Breast epithelium (tissue), 4 donors: ENCODE data around the gene MRTFB. TPM values are rescaled to one million over a fixed set of nuclear protein-coding genes. Genes with fewer than 3 reads are reported as not detected.

Experiments
- DNase-seq, 2 donors: peaks; one replicate each; pipeline ENCODE4 v3.0.0-alpha.2; 2019; ENCODE audit warnings: low spot score in 2 of 2
- H3K27ac ChIP-seq, 2 donors: fragments of 200-600 bp; sonication (generic) in 1 of 2; one replicate each; pipeline ENCODE4 v1.5.1; 2016 to 2019; ENCODE audit warnings: mild to moderate bottlenecking in 1 of 2
- H3K27me3 ChIP-seq, 2 donors: fragments of 200-600 bp; sonication (generic) in 1 of 2; one replicate each; pipeline versions ENCODE4 v1.5.1 to v1.6.0; 2017 to 2019; ENCODE audit warnings: control low read depth in 1 of 2, mild to moderate bottlenecking in 1 of 2
- H3K36me3 ChIP-seq: fragments of 200-600 bp; one replicate; pipeline ENCODE4 v1.5.1; 2019
- H3K4me1 ChIP-seq, 2 donors: fragments of 200-600 bp; sonication (generic); one replicate each; pipeline ENCODE4 v1.5.1; 2016 to 2019; ENCODE audit warnings: control low read depth in 1 of 2
- H3K4me3 ChIP-seq, 3 donors: fragments of 200-600 bp; sonication (generic); 1 replicate in 2 of 3; 2 replicates in 1 of 3; pipeline ENCODE4 v1.5.1; 2016 to 2019; ENCODE audit warnings: mild to moderate bottlenecking in 3 of 3, moderate library complexity in 2 of 3
- H3K9me3 ChIP-seq, 2 donors: fragments of 200-600 bp; sonication (generic) in 1 of 2; one replicate each; pipeline ENCODE4 v1.5.1; 2016 to 2019; ENCODE audit warnings: control low read depth in 1 of 2
- CTCF ChIP-seq, 3 donors: fragments of 450-650 bp; IDR thresholded peaks; one replicate each; pipeline ENCODE4 v1.5.1; 2016 to 2017; ENCODE audit warnings: antibody characterized with exemption in 3 of 3, mild to moderate bottlenecking in 3 of 3, moderate library complexity in 3 of 3
- POLR2A ChIP-seq: fragments of 450-650 bp; IDR thresholded peaks from one replicate; pipeline ENCODE4 v1.6.1; 2016; ENCODE audit warnings: antibody characterized with exemption, mild to moderate bottlenecking, moderate library complexity
- POLR2AphosphoS5 ChIP-seq, 3 donors: sonication (generic); formaldehyde crosslinking; IDR thresholded peaks; one replicate each; pipeline ENCODE4 v1.6.1; 2017; ENCODE audit warnings: antibody characterized with exemption in 3 of 3
- intact Hi-C: fragments of 100-400 bp; cut with DNase I; formaldehyde crosslinking; loops from one replicate; pipeline ENCODE4 v1.15.1; 2023; ENCODE audit warnings: low total_unique reads
- total RNA-seq, 3 donors: library from RNA; depleted of rRNA; stranded (reverse); fragments of >200 nt; gene quantifications; one replicate each; pipeline ENCODE4 v1.1.0, GENCODE V29; 2016

The MRTFB gene
- total RNA-seq, 3 donors from 2014 or later, result 49.9 to 115 (median 83.6) TPM

- intact Hi-C loops, result no loop called here
- Histone ChIP-seq H3K36me3 (peaks cover 7% of the 10 kb centered on the region), H3K9me3 (no peaks in the 10 kb centered on the region), H3K4me1 (no peaks in the 10 kb centered on the region), H3K4me3 (no peak overlapping the region), H3K27ac (no peak overlapping the region), H3K27me3 (no peaks in the 10 kb centered on the region)
- DNase-seq, result no peak
- TF ChIP-seq POLR2A (no peak), CTCF (IDR thresholded peaks at IDR 0.05) (no peak), POLR2AphosphoS5 (IDR thresholded peaks at IDR 0.05) (no peak)
Observed at GRCh38 chr16:14215941-14216340, 144.8 kb downstream of the MRTFB start.

GRCh38 chr16:14219983-14220382, 148.9 kb downstream of the MRTFB start:
- intact Hi-C loops, result no loop called here
- Histone ChIP-seq H3K36me3 (peaks cover 7% of the 10 kb centered on the region), H3K4me1 (no peaks in the 10 kb centered on the region), H3K4me3 (no peak overlapping the region), H3K27me3 (no peaks in the 10 kb centered on the region), H3K9me3 (no peaks in the 10 kb centered on the region), H3K27ac (no peak overlapping the region)
- TF ChIP-seq POLR2A (no peak), POLR2AphosphoS5 (IDR thresholded peaks at IDR 0.05) (no peak), CTCF (IDR thresholded peaks at IDR 0.05) (no peak)
- no peak for DNase-seq

GRCh38 chr16:14223632-14224031, 152.5 kb downstream of the MRTFB start:
- intact Hi-C loops, result no loop called here
- no peaks in the 10 kb centered on the region for H3K9me3 ChIP-seq
- no peak overlapping the region for H3K4me3 ChIP-seq
- DNase-seq, result no peak
- H3K27me3 ChIP-seq, result no peaks in the 10 kb centered on the region
- H3K27ac ChIP-seq, result no peak overlapping the region
- no peaks in the 10 kb centered on the region for H3K36me3 ChIP-seq
- H3K4me1 ChIP-seq, result no peaks in the 10 kb centered on the region
- TF ChIP-seq POLR2AphosphoS5 (IDR thresholded peaks at IDR 0.05), result no peak
- no peak for TF ChIP-seq CTCF (IDR thresholded peaks at IDR 0.05)
- no peak for TF ChIP-seq POLR2A

GRCh38 chr16:14225457-14225856, 154.3 kb downstream of the MRTFB start:
- Histone ChIP-seq H3K27ac (no peak overlapping the region), H3K4me1 (no peaks in the 10 kb centered on the region), H3K27me3 (no peaks in the 10 kb centered on the region), H3K36me3 (no peaks in the 10 kb centered on the region), H3K9me3 (no peaks in the 10 kb centered on the region), H3K4me3 (no peak overlapping the region)
- no peak for TF ChIP-seq CTCF (IDR thresholded peaks at IDR 0.05)
- no peak for TF ChIP-seq POLR2A
- no peak for TF ChIP-seq POLR2AphosphoS5 (IDR thresholded peaks at IDR 0.05)
- intact Hi-C loops, result loop anchor here (5.0 kb wide), 1 partner anchor 308 kb away; no protein-coding TSS in a partner anchor
- no peak for DNase-seq

- H3K9me3 ChIP-seq, result no peaks in the 10 kb centered on the region
- intact Hi-C loops, result no loop called here
- no peaks in the 10 kb centered on the region for H3K36me3 ChIP-seq
- no peak for TF ChIP-seq POLR2A
- TF ChIP-seq CTCF (IDR thresholded peaks at IDR 0.05), result no peak
- TF ChIP-seq POLR2AphosphoS5 (IDR thresholded peaks at IDR 0.05), result no peak
- no peak overlapping the region for H3K27ac ChIP-seq
- H3K4me3 ChIP-seq, result no peak overlapping the region
- no peak for DNase-seq
- no peaks in the 10 kb centered on the region for H3K4me1 ChIP-seq
- no peaks in the 10 kb centered on the region for H3K27me3 ChIP-seq
Observed at GRCh38 chr16:14232106-14232864, 161.2 kb downstream of the MRTFB start.
